GM23248 (cell line): ENCODE measurements around the gene KNDC1. TPM values are rescaled to one million over a fixed set of nuclear protein-coding genes. Genes with fewer than 3 reads are reported as not detected.

Experiments used
- DNase-seq: peaks from one replicate; pipeline ENCODE4 v3.0.0-alpha.2; 2015
- H2AFZ ChIP-seq: fragments of 200-600 bp; sonication (generic); 2 replicates; pipeline ENCODE4 v1.6.1; 2016; ENCODE audit warnings: antibody characterized with exemption
- H3F3A ChIP-seq: fragments of 200-600 bp; sonication (generic); 2 replicates; pipeline ENCODE4 v1.6.1; 2016; ENCODE audit warnings: mild to moderate bottlenecking, antibody characterized with exemption, mixed run types; ENCODE audit not compliant: insufficient read depth
- H3K27ac ChIP-seq: fragments of 200-600 bp; sonication (generic); 2 replicates; pipeline ENCODE4 v1.5.1; 2016; ENCODE audit warnings: mild to moderate bottlenecking
- H3K27me3 ChIP-seq: fragments of 200-600 bp; sonication (generic); replicated peaks from 2 replicates; pipeline ENCODE4 v1.6.1; 2016; ENCODE audit warnings: mild to moderate bottlenecking; ENCODE audit not compliant: insufficient read depth
- H3K36me3 ChIP-seq: fragments of 200-600 bp; sonication (generic); 2 replicates; pipeline ENCODE4 v1.6.1; 2016; ENCODE audit warnings: low read depth, mild to moderate bottlenecking
- H3K4me1 ChIP-seq: fragments of 200-600 bp; sonication (generic); 2 replicates; pipeline ENCODE4 v1.6.1; 2016; ENCODE audit warnings: mild to moderate bottlenecking; ENCODE audit not compliant: insufficient read depth
- H3K4me2 ChIP-seq: fragments of 200-600 bp; sonication (generic); one replicate; pipeline ENCODE4 v1.6.1; 2016; ENCODE audit warnings: mild to moderate bottlenecking; ENCODE audit not compliant: unreplicated experiment
- H3K4me3 ChIP-seq: fragments of 200-600 bp; sonication (generic); 2 replicates; pipeline ENCODE4 v1.5.1; 2016; ENCODE audit warnings: mild to moderate bottlenecking
- H3K79me2 ChIP-seq: fragments of 200-600 bp; sonication (generic); 2 replicates; pipeline ENCODE4 v1.6.1; 2016; ENCODE audit warnings: mild to moderate bottlenecking; ENCODE audit not compliant: insufficient read depth
- H3K9ac ChIP-seq: fragments of 200-600 bp; sonication (generic); 2 replicates; pipeline ENCODE4 v1.6.1; 2016; ENCODE audit warnings: mild to moderate bottlenecking
- H3K9me2 ChIP-seq: fragments of 200-600 bp; sonication (generic); 2 replicates; pipeline ENCODE4 v1.6.1; 2016; ENCODE audit warnings: mixed run types, mild to moderate bottlenecking, moderate library complexity; ENCODE audit not compliant: insufficient read depth
- H3K9me3 ChIP-seq: fragments of 200-600 bp; sonication (generic); one replicate; pipeline ENCODE4 v1.6.1; 2017; ENCODE audit warnings: low read depth
- H4K20me1 ChIP-seq: fragments of 200-600 bp; sonication (generic); 2 replicates; pipeline ENCODE4 v1.6.0; 2016; ENCODE audit not compliant: insufficient read depth
- EZH2 ChIP-seq: fragments of 200-600 bp; sonication (generic); IDR thresholded peaks from 2 replicates; pipeline ENCODE4 v1.6.1; 2018; ENCODE audit warnings: antibody characterized with exemption, mild to moderate bottlenecking; ENCODE audit not compliant: insufficient read depth, poor library complexity, severe bottlenecking
- EZH2phosphoT487 ChIP-seq: fragments of 200-600 bp; sonication (generic); IDR thresholded peaks from 2 replicates; pipeline ENCODE4 v1.6.1; 2018; ENCODE audit warnings: antibody characterized with exemption, moderate library complexity, mild to moderate bottlenecking, low read depth; ENCODE audit not compliant: insufficient read depth
- WGBS, 2 experiments: methylation state at CpG; one replicate each; pipeline ENCODE4 v1.1.6; 2015 to 2017; ENCODE audit warnings: low lambda C conversion rate in 2 of 2, low coverage in 1 of 2; ENCODE audit errors: missing lambda C conversion rate in 2 of 2; 5-methylcytosine and 5-hydroxymethylcytosine counted together
- in situ Hi-C: fragments of 300-500 bp; cut with MboI; formaldehyde crosslinking; loops from 2 replicates; pipeline ENCODE4 v1.15.0; 2020
- polyA plus RNA-seq: library from polyadenylated mRNA; unstranded; fragments of >200 nt; fragmentation: Nextera tagmentation; extraction: Ambion mirVana; gene quantifications from 2 replicates; pipeline ENCODE4 v1.2.1, GENCODE V29; 2016
- total RNA-seq: library from RNA; depleted of rRNA; stranded (reverse); fragments of >200 nt; shearing (Covaris generic); gene quantifications from 2 replicates; pipeline ENCODE4 v1.2.3, GENCODE V29; 2014

The KNDC1 gene
- total and polyA plus RNA-seq, 2 experiments from 2014 or later: 0.44 to 0.54 TPM

DNA sequence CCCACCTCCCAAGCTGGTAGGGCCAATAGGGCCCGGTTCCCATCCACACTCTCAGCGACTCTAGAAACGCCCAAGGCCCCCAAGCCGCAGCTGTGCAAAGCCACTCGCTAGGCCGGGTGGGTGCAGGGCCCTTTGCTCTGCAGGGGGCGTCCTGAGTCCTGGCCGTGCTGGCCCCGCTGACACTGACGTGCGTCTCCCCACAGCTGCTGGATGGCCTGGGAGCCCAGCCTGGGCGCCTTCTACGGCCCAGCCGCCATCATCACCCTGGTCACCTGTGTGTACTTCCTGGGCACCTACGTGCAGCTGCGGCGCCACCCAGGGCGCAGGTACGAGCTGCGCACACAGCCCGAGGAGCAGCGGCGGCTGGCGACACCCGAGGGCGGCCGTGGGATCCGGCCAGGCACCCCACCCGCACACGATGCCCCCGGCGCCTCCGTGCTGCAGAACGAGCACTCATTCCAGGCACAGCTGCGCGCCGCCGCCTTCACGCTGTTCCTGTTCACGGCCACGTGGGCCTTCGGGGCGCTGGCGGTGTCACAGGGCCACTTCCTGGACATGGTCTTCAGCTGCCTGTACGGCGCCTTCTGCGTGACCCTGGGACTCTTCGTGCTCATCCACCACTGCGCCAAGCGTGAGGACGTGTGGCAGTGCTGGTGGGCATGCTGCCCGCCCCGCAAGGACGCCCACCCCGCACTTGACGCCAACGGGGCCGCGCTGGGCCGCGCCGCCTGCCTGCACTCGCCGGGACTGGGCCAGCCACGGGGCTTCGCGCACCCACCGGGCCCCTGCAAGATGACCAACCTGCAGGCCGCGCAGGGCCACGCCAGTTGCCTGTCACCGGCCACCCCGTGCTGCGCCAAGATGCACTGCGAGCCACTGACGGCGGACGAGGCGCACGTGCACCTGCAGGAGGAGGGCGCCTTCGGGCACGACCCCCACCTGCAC, 31.6 kb upstream of the KNDC1 start:
- Histone ChIP-seq H3K36me3 (no peaks in the 10 kb centered on the region), H3K9me3 (no peaks in the 10 kb centered on the region), H3K27me3 (no peaks in the 10 kb centered on the region), H3K4me3 (no peak overlapping the region), H3F3A (no peaks in the 10 kb centered on the region), H3K4me2 (no peak overlapping the region), H3K9ac (no peak overlapping the region), H3K79me2 (no peaks in the 10 kb centered on the region), H3K27ac (no peak overlapping the region), H4K20me1 (no peaks in the 10 kb centered on the region), H2AFZ (no peak overlapping the region), H3K4me1 (no peaks in the 10 kb centered on the region), H3K9me2 (no peaks in the 10 kb centered on the region)
- TF ChIP-seq EZH2phosphoT487 (no peak), EZH2 (no peak)
- DNase-seq: no peak
- in situ Hi-C loops: no loop called here
- 93% methylated on average over 74 to 79 of the region's 83 CpGs for WGBS, 2 experiments

DNA sequence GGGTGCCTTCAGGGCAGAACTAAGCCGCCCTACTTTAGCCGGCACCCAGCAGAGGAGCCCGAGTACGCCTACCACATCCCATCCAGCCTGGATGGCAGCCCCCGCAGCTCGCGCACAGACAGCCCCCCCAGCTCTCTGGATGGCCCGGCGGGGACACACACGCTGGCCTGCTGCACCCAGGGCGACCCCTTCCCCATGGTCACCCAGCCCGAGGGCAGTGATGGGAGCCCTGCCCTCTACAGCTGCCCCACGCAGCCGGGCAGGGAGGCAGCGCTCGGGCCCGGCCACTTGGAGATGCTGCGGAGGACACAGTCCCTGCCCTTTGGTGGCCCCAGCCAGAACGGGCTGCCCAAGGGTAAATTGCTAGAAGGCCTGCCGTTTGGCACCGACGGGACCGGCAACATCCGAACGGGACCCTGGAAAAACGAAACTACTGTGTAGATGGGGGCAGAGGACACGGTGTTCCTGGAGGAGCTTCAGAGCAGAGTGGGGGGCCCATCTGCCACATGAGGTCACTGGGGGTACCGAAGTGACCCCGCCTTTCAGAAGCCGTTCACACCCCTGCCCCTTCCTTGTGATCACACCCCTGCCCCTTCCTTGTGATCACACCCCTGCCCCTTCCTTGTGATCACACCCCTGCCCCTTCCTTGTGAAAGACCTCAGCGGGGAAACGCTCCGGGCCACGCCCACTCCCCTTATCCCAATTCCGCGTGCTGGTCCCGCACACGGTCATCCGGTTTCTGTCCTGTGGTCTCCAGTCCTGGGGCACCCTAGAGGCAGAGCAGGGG, 30.8 kb upstream of the KNDC1 start:
- no peaks in the 10 kb centered on the region for H3F3A ChIP-seq
- H3K27ac ChIP-seq: no peak overlapping the region
- no peak overlapping the region for H3K4me2 ChIP-seq
- no peak overlapping the region for H3K4me3 ChIP-seq
- 65 to 69% methylated on average over 30 to 36 of the region's 39 CpGs for WGBS, 2 experiments
- H3K9ac ChIP-seq: no peak overlapping the region
- H3K79me2 ChIP-seq: no peaks in the 10 kb centered on the region
- in situ Hi-C loops: no loop called here
- no peaks in the 10 kb centered on the region for H3K9me2 ChIP-seq
- no peaks in the 10 kb centered on the region for H3K4me1 ChIP-seq
- no peaks in the 10 kb centered on the region for H3K9me3 ChIP-seq
- H2AFZ ChIP-seq: no peak overlapping the region
- H3K27me3 ChIP-seq: no peaks in the 10 kb centered on the region
- no peaks in the 10 kb centered on the region for H4K20me1 ChIP-seq
- H3K36me3 ChIP-seq: no peaks in the 10 kb centered on the region
- DNase-seq: no peak
- TF ChIP-seq EZH2phosphoT487 (no peak), EZH2 (no peak)

DNA sequence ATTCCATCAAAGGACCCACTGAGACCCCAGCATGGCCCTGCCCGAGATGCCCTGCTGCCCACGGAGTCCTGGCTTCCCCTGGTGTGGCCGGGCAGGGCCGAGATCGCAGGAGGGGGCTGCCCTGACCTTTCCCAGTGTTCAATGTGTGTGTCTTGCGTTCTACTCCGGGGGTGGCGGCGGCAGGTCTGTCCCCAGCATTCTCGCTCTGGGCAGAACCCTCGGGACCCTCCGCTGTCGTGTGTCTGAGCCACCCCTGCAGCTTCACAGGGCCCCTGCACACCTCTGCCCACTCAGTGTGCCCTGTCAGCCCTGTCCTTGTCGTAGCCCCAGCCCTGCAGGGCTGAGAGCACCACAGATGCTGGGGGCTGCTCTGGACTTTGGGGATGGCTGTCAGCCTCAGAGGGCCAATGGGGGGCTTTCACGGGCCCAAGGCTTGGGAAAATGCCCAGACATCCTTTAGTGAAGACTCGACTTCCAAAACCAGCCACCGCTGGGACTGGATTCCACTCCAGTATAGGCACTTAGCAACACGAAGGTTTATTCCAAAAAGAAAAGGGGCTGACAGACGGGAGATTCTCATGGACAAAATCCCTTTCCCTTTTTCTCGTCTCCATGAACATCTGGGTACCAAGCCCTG, 30.0 kb upstream of the KNDC1 start:
- H3K27me3 ChIP-seq: no peaks in the 10 kb centered on the region
- in situ Hi-C loops: no loop called here
- 44% methylated on average over 20 of the region's 20 CpGs for WGBS, 2 experiments
- no peak overlapping the region for H2AFZ ChIP-seq
- H3K9me3 ChIP-seq: no peaks in the 10 kb centered on the region
- no peak overlapping the region for H3K4me2 ChIP-seq
- H3K27ac ChIP-seq: no peak overlapping the region
- no peaks in the 10 kb centered on the region for H3K36me3 ChIP-seq
- no peaks in the 10 kb centered on the region for H3K4me1 ChIP-seq
- H3K4me3 ChIP-seq: no peak overlapping the region
- no peaks in the 10 kb centered on the region for H3K9me2 ChIP-seq
- H3K79me2 ChIP-seq: no peaks in the 10 kb centered on the region
- no peaks in the 10 kb centered on the region for H3F3A ChIP-seq
- no peaks in the 10 kb centered on the region for H4K20me1 ChIP-seq
- no peak for TF ChIP-seq EZH2
- TF ChIP-seq EZH2phosphoT487: no peak
- H3K9ac ChIP-seq: no peak overlapping the region
- DNase-seq: no peak

DNA sequence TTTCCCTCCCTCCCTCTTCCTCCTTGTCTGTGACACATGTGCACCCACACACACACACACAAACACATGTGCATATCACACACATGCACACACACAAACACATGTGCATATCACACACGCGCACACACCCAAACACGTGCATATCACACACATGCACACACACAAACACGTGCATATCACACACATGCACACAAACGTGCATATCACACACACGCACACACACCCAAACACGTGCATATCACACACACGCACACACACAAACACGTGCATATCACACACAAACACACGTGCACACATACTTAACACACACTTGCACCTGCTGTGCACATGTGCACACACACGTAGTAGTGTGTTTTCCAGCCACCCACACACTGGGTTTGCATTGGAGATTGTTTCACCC, 29.4 kb upstream of the KNDC1 start:
- 35 to 39% methylated on average over 9 to 11 of the region's 11 CpGs for WGBS, 2 experiments
- Histone ChIP-seq H2AFZ (no peak overlapping the region), H3K9me2 (no peaks in the 10 kb centered on the region), H3K4me1 (no peaks in the 10 kb centered on the region), H3K9me3 (no peaks in the 10 kb centered on the region), H3K4me2 (no peak overlapping the region), H3F3A (no peaks in the 10 kb centered on the region), H3K9ac (no peak overlapping the region), H3K4me3 (no peak overlapping the region), H3K27ac (no peak overlapping the region), H3K27me3 (no peaks in the 10 kb centered on the region), H3K79me2 (no peaks in the 10 kb centered on the region), H4K20me1 (no peaks in the 10 kb centered on the region), H3K36me3 (no peaks in the 10 kb centered on the region)
- in situ Hi-C loops: no loop called here
- DNase-seq: no peak
- TF ChIP-seq EZH2phosphoT487 (no peak), EZH2 (no peak)
